Measurements from ENCODE around the gene ANKS1B. TPM values are rescaled to one million over a fixed set of nuclear protein-coding genes. Genes with fewer than 3 reads are reported as not detected.

Gene ANKS1B
- total and polyA plus RNA-seq, 10 of the 15 experiments (the other 5 are each of a cell fraction or from before 2014, with no cell fraction given): 0.16 to 1.3 (median 0.82) TPM; not detected in 7

DNA sequence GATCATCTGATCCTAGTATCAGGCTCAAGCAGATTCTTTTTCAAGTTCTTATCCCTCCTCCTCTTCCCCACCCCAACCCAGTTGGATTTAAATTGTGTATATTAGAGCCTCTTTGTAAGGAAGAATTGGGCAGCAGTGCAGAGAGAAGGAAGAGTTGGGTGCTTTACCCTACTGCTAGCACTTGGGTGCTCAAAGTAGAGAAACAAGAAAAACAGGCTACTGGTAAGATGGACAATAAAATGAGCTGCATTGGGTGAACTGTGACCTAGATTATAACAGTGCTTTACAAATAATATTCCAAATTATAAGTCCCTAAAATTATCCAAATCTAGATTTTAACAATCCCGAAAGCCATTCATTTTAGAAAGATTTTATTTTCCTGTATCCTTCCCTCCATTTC, 700.6 kb downstream of the ANKS1B start:
- Histone ChIP-seq H3K4me1 (ENCODE audit: control insufficient read depth, insufficient read depth, low read length) (no peaks in the 10 kb centered on the region), H3K4me2 (ENCODE audit: control insufficient read depth, insufficient read depth) (no peak overlapping the region), H3K79me2 (ENCODE audit: control insufficient read depth, insufficient read depth, low read length) (no peaks in the 10 kb centered on the region), H3K4me3 (no peak overlapping the region), H2AFZ (ENCODE audit: control insufficient read depth, low read depth, low read length) (no peak overlapping the region), H3K27me3 (replicated peaks in 1 of 2; ENCODE audit: control insufficient read depth in 2 of 2, insufficient read depth in 2 of 2, low read length in 1 of 2) (no peaks in the 10 kb centered on the region), H4K20me1 (ENCODE audit: control insufficient read depth, insufficient read depth) (no peaks in the 10 kb centered on the region), H3K27ac (ENCODE audit: control insufficient read depth, insufficient read depth) (no peak overlapping the region), H3K36me3 (ENCODE audit: control insufficient read depth in 2 of 2, insufficient read depth in 2 of 2, low read length in 1 of 2) (no peaks in the 10 kb centered on the region), H3K9me3 (replicated peaks; ENCODE audit: control insufficient read depth, insufficient read depth, low read length) (no peaks in the 10 kb centered on the region), H3K9ac (ENCODE audit: control insufficient read depth, insufficient read depth, low read length) (no peak overlapping the region)
- DNase-seq (ENCODE audit: low read depth, low spot score) (no peak), ATAC-seq (no peak), FAIRE-seq (no peak)
- WGBS (ENCODE audit: insufficient coverage, insufficient replicate concordance, low lambda C conversion rate, missing lambda C conversion rate): 37% methylated on average over 1 of the region's 1 CpG
- ChIA-PET POLR2A (no interaction called here), SMC1A (ENCODE audit: uncharacterized antibody, unreplicated experiment) (interaction anchor here (1.2 to 1.4 kb wide), 2 partner anchors 15 to 241 kb away, joined by 3 to 4 read pairs; no protein-coding TSS in a partner anchor), CTCF (no interaction called here), RAD21 (ENCODE audit: unreplicated experiment) (no interaction called here)
- in situ Hi-C loops (cut with MboI) (no loop called here), intact Hi-C loops (cut with micrococcal nuclease; ENCODE audit: unreplicated experiment) (no loop called here)
- BruUV-seq (replicated peaks): no TSS peak
- no peak for TF ChIP-seq NRF1 (conservative IDR thresholded peaks at IDR 0.05; ENCODE audit: low read depth, low read length)
- no peak for TF ChIP-seq PAX5 (IDR thresholded peaks at IDR 0.05; ENCODE audit: borderline replicate concordance, low read depth, low read length)
- no peak for TF ChIP-seq EP300 (IDR thresholded peaks at IDR 0.05; ENCODE audit: borderline replicate concordance in 1 of 2, control insufficient read depth in 1 of 2, low read depth in 2 of 2, low read length in 2 of 2)
- TF ChIP-seq RAD51 (IDR thresholded peaks at IDR 0.05): no peak
- no peak for TF ChIP-seq POLR2A (IDR thresholded peaks at IDR 0.05; ENCODE audit: low read depth, low read length)
- no peak for TF ChIP-seq TCF3 (IDR thresholded peaks at IDR 0.05; ENCODE audit: borderline replicate concordance, insufficient read depth, low read depth, low read length)
- TF ChIP-seq ASH2L (IDR thresholded peaks at IDR 0.05; ENCODE audit: borderline replicate concordance, low read depth): no peak
- TF ChIP-seq NKRF (conservative IDR thresholded peaks at IDR 0.05): no peak
- TF ChIP-seq PKNOX1 (IDR thresholded peaks at IDR 0.05): no peak
- TF ChIP-seq, protein P1, sequence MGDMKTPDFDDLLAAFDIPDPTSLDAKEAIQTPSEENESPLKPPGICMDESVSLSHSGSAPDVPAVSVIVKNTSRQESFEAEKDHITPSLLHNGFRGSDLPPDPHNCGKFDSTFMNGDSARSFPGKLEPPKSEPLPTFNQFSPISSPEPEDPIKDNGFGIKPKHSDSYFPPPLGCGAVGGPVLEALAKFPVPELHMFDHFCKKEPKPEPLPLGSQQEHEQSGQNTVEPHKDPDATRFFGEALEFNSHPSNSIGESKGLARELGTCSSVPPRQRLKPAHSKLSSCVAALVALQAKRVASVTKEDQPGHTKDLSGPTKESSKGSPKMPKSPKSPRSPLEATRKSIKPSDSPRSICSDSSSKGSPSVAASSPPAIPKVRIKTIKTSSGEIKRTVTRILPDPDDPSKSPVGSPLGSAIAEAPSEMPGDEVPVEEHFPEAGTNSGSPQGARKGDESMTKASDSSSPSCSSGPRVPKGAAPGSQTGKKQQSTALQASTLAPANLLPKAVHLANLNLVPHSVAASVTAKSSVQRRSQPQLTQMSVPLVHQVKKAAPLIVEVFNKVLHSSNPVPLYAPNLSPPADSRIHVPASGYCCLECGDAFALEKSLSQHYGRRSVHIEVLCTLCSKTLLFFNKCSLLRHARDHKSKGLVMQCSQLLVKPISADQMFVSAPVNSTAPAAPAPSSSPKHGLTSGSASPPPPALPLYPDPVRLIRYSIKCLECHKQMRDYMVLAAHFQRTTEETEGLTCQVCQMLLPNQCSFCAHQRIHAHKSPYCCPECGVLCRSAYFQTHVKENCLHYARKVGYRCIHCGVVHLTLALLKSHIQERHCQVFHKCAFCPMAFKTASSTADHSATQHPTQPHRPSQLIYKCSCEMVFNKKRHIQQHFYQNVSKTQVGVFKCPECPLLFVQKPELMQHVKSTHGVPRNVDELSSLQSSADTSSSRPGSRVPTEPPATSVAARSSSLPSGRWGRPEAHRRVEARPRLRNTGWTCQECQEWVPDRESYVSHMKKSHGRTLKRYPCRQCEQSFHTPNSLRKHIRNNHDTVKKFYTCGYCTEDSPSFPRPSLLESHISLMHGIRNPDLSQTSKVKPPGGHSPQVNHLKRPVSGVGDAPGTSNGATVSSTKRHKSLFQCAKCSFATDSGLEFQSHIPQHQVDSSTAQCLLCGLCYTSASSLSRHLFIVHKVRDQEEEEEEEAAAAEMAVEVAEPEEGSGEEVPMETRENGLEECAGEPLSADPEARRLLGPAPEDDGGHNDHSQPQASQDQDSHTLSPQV (IDR thresholded peaks at IDR 0.05): no peak
- TF ChIP-seq MEF2A (IDR thresholded peaks at IDR 0.05; ENCODE audit: insufficient read depth, low read depth, low read length): no peak
- no peak for TF ChIP-seq NBN (IDR thresholded peaks at IDR 0.05)
- no peak for TF ChIP-seq EED (IDR thresholded peaks at IDR 0.05; ENCODE audit: low read depth)
- TF ChIP-seq RCOR1 (conservative IDR thresholded peaks at IDR 0.05; ENCODE audit: low read depth, low read length): no peak
- no peak for TF ChIP-seq NFXL1 (IDR thresholded peaks at IDR 0.05; ENCODE audit: borderline replicate concordance)
- TF ChIP-seq SMC3 (IDR thresholded peaks at IDR 0.05; ENCODE audit: borderline replicate concordance, low read length): no peak
